ENCODE results near the gene GRK5.

GRK5 gene

DNA sequence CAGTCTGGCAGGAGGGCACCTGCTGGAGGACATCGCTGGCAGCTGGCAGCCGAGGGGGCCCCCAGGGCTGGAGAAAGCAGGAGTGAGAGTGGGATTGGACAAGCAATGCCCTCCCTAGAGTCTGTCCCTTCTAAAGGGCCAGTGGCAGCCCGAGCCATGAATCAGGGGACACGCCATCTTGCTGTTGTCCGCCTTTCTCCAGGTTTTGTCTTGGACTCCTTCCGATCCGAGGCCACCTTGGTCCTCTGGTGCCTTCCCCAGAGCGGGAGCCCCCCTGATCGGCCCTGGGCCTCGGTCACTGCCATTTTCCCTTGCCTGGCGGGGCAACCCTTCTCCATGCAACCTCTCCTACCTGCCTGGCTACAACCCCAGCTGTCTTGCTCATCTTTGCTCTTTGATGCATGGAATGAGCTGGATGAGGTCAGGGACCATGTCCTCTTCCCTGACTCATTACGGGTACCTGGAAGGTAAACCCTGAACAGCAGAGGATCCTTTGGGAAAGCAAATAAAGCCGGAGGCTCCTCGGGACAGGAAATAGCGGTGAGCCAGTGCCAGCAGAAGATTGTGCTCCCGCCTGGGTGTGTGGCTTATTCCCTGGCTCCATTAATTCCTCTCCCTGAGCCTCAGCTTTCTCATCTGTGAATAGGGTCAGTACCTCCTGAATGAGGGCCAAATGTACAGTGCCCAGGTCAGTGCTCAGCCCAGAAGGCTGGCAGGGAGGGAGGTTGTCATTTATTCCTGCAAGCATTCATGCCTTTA is 112.0 kb downstream of the GRK5 start:
- DNase-seq (ENCODE audit: low spot score), result no peak

DNA sequence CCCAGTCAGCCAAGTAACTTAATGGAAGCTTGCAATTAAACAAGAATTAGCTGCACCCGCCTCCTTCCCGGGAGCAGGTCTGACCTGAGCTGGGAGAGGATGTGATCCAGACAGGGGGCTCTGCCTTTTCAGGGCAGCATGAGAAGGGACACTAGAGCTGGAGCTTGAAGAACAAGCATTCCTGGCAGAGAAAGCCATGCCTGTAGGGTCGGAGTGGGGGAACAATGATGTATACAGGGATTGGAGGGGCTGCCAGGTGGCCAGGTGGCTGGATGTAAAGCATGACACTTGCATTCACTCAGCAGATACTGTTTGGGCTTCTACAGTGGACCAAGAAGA is 112.5 kb downstream of the GRK5 start:
- DNase-seq (ENCODE audit: low spot score), result no peak

DNA sequence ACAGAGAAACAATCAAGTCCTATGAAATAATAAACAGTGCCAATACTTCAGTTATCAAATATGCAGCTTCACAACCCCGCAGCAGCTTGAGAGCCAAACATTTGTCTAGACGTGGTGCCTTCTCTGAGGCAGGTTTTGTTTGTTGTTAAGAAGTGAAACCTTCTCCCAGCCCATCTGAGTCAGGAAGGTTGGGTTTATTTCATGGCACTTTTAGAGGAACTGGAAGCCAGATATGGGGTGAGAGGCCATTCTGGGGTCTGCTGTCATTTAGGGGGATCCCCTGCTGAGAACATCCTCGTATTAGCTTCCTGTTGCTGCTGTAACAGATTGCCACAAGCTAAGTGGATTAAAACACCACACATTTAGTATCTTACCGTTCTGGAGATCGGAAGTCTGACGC is 113.6 kb downstream of the GRK5 start:
- DNase-seq (ENCODE audit: low spot score), result no peak

DNA sequence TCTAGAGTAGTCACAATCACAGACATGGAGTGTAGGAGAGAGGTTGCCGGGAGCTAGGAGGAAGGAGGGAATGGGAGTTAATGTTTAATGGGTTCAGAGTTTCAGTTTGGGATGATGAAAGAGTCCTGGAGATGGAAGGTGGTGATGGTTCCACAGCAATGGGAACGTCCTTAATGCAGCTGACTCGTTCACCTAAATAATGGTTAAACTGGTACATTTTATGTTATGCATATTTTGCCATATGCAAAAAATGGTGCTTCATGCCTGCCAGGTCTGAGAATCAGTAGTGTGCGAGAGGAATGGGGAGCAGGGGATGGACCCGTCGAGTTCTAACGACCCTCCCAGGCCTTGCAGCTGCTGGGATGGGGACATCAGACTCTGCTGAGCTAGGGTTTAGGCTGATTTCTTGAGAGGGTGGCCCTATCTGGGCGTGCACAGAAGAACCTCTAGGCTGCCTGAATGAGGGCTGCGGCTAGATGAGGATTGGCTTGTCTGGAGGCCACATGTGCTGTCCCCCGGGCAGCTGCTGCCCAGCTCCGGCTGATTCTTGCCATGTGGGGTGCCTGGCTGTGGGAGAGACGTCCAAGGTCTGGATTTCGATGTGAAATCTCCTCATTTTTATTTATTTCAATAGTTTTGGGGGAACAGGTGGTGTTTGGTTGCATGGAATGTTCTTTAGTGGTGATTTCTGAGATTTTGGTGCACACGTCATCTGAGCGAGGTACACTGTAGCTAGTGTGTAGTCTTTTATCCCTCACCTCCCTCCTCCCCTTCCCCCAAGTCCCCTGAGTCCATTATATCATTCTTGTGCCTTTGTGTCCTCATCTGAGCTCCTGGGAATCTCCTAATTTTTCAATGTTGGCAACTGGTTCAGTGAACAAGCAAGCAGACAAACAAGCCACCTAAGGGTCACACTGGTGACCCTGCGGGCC is 116.0 kb downstream of the GRK5 start:
- DNase-seq (ENCODE audit: low spot score), result no peak

DNA sequence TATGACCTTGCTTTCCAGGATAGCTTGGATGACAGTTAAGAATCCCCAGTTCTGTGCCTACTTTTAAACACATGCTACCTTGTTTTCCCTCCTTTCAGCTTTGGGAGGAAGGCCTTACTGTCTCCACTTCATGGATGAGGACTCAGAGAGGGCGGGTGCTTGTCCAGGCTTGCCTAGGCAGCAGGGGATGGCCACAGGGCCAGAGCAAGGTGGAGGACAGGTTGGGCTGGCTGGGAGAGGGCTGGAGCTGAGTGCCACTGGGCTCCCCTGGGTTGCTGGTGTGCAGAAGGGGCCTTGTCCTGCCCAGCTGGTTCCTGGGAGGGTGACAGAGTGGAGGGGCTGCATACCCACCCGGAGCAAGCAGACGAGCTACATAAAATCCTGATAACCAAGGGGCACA is 117.8 kb downstream of the GRK5 start:
- DNase-seq (ENCODE audit: low spot score), result no peak

DNA sequence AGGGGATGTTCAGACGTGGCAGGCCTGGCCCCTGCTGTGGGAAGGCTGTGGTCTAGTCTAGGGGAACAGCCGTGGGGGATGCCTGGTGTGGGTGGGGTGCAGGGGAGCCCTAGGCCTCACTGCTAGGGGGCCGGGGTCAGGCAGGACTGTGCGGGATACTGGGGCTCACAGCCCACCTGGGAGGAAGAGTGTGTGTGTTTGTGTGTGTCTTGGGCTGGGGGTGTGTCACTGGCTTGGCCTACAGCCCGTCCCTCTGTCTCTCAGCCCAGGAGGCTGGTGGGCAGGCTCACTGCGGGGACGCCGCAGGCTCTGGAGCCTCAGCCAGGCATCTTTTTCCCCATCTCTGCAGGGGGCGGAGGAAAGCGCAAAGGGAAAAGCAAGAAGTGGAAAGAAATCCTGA is 118.8 kb downstream of the GRK5 start:
- DNase-seq (ENCODE audit: low spot score), result no peak

DNA sequence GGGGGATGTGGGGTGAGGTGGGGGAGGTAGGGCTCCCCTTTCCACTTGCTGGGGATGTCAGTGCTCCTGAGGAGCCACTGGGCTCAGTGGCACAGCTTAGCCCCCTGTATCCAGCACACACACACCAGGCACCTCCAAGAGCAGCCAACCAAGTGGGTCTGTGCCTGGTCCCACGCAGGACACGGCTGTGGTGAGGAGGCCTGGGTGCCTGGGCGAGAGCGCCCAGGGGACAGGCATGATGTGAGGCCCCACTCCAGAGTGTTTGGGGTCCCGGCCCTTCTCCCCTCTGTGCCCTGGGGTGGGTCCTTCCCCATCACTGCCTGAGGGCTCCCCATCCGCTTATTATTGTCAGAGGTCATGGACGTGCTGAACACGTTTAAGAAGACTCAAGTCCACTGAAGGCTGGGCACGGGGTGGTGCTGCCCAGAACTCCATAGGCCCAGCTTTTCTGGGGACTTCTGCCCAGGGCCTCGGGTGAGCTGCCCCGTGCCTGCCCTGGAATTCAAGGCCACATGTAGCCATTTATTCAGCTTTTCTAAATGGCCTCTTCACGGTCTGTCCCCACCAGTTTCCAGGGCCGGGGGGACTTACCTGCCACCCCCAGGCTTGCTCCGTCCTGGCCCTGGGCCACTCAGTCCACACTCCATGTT is 119.8 kb downstream of the GRK5 start:
- no peak for DNase-seq (ENCODE audit: low spot score)

DNA sequence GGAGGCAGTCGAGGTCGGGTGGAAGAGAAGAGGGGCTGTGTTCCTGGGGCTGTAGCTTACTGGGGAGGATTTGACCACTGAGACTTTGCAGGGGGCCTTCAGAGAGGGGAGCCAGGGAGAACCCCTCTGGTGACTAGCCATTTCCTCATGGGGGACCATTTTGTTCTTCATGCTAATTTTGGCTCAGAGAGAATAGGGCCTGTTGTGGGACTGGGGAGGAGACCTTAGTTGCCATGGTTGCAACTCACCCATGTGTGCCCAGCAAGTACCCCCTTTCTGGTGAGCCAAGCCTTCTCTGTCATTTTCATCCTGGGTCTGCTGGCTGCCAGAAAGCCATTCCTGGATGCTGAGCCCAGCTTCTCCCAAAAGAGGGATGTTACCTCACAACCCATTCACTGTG is 120.9 kb downstream of the GRK5 start:
- no peak for DNase-seq (ENCODE audit: low spot score)

DNA sequence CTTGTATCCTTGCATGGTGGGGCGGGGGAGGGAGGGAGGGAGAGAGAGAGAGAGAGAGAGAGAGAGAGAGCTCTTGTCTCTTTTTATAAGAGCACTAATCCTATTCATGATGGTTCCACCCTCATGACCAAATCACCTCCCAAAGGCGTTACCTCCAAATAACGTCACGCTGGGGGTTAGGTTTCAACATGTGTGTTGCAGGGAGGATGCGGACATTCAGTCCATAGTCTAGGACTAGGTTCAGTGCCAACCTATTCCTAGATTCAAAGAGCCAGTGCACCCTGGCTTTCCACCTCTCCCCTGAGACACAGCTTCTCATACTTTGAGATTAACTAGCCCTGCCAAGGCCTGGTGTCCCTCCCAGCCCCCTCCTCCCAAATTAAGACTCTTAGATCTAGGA is 123.0 kb downstream of the GRK5 start:
- no peak for DNase-seq (ENCODE audit: low spot score)

DNA sequence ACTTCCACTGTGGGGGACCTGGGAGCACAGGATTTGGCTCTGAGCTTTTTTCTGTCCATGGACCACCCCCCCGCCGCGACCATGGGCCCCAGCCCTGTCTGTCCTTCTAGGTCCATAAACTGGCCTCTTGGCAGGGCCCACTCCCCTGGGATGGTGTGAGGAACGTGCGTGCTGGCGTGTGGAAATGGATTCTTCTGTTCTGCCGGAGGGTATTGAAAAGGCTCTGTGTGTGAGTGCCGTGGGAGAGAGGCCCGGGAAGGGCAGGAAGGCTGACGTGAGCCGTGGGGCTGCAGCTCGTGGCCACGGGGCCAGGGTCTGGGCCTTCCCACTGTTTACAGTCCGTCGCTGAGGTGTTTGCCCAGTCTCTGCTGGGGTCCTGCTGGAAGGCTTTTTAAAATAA is 123.7 kb downstream of the GRK5 start:
- DNase-seq (ENCODE audit: low spot score), result no peak

DNA sequence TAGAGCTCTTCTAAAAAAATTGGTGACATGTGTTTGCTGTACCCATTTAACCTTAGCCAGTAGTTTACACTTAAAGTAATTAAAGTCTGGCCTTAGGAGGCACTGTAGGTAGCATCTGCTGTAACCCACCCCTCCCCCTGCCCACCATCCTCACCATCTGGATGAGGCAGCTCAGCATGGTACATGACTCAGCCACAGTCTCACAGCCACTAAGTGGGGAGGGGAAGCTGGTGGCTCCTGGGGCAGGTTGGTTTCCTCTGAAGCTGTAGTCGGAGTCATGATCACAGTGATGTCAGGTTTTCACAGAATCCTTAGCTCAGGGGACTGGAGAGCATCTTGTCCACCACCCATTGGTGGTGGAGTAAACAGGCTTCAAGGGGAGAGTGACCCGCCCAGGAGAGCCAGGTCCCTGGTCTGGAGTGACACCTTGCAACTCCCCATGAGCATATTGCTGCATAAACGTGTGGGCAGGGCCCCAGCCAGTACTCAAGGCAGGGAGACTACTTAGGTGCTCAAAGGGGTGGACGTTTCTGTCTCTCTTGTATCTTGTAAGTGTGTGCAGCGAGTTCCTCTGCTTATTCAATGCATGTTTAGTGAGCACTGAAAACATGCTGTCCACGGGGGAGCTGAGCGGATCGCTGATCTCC is 125.9 kb downstream of the GRK5 start:
- no peak for DNase-seq (ENCODE audit: low spot score)

DNA sequence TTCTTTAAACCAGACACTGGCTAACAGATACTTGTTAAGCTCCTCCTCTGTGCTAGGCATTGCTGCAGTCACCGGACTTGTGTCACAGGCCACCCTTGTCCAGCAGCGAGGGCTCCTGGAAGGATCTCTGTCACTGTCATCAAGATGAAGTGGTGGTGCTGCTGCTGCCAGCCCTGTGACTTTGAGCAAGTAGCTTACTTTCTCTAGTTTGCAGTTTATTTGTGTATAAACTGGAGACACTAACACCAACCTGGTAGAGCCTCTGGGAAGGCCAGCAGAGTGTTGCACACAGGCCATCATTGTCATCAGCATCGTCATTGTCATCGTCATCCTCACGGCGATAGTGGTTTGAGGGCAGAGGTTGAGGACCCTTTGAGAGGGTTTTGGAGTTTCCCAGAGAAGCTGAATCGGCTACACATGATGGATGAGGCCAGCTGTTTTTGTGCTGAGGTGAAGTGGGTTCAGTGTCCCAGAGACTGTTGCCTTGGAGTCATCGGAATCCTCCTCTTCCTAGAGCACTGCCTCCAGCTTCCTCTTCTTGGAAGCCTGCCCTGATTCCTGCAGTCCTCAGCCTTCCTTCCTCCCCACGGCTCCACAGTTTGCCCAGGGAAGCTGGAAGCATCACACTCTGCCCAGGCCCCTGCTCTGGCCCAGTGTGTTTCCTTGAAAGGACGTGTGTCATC is 128.4 kb downstream of the GRK5 start:
- no peak for DNase-seq (ENCODE audit: low spot score)

DNA sequence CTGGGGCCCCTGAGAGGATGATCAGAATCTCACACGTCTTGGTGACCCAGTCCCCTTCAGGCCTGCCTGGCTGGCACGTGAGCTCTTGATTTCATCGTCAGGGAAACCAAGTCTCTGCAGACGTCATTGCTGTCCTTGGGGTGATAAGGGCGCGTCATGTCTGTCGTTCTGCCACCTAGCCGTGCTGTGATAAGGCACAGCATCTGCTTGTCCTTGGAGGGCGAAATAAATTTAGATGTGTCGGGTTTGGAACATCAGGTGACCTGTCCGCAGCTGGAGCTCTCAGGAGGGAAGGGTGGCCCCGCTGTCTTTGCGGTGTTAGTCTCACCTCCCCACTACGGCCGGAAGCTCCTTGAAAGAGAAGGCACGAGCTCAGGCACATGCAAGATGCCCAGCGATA is 129.2 kb downstream of the GRK5 start:
- DNase-seq (ENCODE audit: low spot score), result no peak

DNA sequence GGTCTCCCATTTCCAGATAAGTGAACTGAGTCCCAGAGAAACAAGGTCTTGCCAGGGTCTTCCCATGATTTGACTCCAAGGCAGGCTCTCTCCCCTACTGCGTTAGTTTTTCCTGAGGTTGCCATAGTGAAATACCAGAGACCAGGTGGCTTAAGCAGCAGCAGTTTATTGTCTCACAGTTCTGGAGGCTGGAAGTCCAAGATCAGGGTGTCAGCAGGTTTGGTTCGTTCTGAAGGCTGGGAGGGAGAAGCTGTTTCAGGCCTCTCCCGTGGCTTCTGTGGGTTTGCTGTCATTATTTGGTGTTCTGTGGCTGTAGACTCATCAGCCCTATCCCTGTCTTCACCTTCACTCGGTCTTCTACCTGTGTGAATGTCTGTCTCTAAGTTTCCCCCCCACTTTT is 129.9 kb downstream of the GRK5 start:
- DNase-seq (ENCODE audit: low spot score), result no peak

DNA sequence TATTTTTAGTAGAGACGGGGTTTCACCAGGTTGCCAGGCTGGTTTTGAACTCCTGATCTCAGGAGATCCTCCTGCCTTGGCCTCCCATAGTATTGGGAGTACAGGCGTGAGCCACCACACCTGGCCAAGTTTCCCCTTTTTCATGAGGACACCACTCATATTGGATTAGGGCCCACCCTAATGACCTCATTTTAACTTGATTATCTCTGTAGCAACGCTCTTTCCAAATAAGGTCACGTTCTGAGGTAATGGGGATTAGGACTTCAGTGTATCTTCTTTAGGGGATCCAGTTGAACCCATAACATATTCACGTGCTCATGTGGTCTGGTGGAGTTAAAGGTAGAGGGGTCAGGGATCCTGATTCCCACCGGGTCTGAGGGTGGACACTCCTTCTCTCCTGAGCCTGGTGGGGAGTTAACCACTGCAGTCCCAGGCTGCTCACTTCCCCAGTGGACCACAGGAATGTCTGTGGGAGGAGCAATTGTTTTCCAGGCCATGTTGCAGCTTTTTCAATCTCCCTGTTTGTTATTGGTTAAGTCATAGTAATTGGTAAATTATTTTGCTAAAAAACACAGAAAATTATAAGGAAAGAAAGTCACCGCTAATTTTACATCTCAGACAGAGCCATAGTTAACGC is 130.5 kb downstream of the GRK5 start:
- peak; percentile 85 for DNase-seq (ENCODE audit: low spot score)

DNA sequence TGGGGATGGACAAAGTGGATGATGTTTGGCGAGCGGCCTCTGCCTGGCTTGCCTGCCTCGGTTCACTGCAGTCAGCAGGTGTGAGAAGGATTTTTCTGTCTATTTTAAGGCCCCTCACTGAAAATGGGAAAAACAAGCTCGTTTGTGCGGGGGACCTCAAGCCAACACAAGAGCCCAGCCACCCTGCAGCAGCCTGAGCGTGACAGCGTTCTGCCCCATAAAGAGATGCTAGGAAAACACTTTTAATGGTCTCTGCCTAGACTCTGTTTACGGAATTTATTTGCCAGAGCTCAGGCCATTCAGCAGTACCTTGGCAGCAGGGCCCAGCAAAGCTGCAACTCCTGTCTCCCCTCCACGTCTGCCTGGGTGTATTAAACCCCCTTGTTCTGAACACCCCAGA is 131.7 kb downstream of the GRK5 start:
- DNase-seq (ENCODE audit: low spot score), result no peak

DNA sequence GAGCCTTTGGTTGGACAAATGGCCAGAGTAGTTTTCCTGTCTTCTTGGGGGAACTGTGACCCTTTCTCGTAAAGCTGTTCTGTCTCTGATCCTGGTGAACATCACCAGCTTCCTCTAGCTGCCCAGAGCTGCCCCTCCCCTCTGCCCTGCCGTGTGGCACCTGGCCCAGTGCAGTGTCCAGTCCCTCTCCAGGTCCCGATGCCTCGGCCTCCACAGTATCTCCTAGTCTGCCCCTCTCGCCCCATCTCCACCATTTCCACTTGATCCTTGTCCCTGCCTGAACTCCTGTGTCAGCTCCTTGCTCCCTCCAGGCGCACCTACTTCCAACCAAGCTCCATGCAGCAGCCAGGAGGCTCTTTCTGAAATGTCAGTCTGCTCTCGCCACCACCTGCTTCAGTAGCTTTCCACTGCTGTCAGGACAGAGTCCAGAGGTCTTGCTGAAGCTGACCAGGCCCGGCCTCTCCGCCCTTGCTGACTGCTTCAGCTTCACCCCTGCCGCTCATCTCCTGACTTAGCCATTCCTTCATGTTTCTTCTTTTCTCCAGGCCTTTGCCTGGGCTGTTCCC is 133.6 kb downstream of the GRK5 start:
- no peak for DNase-seq (ENCODE audit: low spot score)

DNA sequence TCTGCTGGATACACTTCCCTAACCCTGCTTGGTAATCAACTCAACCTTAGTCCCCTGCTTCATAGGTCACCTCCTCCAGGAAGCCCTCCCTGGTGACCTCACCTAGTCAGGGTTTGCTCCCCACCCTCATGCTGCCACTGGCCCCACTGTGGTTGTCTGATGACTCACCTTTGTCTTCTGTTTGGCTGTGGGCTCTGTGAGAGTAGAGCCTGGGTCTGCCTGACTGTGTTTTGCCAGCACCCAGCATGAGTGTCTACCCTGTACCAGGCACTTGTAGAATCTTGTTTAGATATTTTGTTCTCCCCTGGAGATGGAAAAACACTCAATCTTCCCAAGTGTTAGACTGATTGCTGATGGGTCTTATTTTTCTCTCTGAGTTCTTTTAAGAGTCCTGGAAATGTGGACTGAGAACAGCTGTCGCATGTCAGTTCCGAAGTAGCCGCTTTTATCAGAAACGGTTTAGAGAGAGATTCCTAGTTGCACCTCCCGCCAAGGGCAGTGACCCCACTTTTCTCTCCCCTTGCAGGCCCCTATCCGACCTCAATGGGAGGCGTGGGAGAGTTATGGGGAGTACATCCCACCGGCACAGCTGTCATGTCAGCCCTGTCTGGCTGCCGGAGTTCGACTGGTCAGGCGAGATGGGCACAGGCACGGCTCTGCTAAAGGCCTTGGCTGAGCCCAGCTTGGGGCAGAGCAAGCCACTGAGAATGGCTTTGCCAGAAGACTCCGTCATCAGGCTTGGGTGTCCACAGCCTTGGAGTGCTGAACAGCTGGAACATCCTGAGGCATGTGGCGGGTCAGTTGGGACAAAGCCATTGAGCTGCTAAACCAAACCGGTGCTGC is 134.3 kb downstream of the GRK5 start:
- peak; percentile 73 for DNase-seq (ENCODE audit: low spot score)

DNA sequence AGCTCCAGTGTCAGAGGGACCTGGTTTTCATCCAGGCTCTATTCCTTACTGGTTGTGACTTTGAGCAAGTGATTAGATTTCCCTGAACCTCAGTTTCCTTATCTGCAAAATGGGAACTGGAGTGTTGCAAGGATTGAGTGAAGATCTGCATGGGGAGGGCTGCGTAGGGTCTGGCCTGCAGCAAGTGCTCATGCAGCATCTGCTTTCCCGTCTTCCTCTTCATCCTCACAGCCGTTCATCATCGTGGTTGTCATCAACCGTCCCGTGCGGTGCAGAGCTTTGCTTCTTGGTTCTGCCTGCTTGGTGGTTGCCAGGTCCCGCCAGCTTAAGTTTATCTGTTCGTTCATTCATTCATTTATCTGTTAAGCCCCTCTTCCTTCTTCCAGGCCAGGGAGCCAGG is 135.0 kb downstream of the GRK5 start:
- DNase-seq (ENCODE audit: low spot score), result no peak

DNA sequence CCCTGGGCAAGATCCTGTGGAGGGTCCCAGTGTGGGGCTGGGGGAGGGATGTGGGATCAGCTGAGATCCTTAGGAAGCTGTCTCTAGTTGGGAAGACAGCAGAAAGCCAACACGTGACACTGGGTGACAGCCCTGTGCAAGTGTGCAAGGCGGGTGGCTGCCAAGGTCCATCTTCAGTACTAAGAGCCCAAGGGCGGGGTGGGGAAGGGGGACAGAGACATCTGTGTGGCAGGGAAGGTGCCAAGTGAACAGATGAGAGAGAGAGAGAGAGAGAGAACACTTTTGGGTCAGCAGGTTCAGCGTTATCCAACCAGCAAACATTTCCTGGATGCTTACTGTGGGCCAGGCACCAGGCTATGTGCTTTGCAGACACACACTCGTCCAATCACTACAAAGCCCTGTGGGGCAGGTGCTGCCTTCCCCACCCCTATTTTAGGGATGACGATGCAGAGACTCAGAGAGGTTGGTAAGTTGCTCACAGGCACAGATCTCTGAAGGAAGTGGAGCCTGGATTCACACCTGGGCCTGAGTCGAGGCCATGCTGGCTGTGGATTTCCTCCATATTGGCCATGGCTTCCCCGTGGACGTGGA is 135.7 kb downstream of the GRK5 start:
- DNase-seq (ENCODE audit: low spot score), result no peak
